HL-60 (cell line): Measurements from ENCODE around the gene HACD1.

ENCODE experiments used
- CTCF ChIP-seq: IDR thresholded peaks from one replicate; pipeline ENCODE4 v1.5.1; 2011; ENCODE audit warnings: low read length, control low read depth, inconsistent platforms; ENCODE audit not compliant: insufficient read depth
- GABPA ChIP-seq: IDR thresholded peaks from 2 replicates; pipeline ENCODE4 v1.6.1; 2012; ENCODE audit warnings: low read depth
- POLR2AphosphoS5 ChIP-seq: IDR thresholded peaks from 2 replicates; pipeline ENCODE4 v1.6.1; 2012; ENCODE audit warnings: low read depth
- REST ChIP-seq: IDR thresholded peaks from 2 replicates; pipeline ENCODE4 v1.6.1; 2012; ENCODE audit warnings: low read depth; ENCODE audit not compliant: insufficient replicate concordance

- TF ChIP-seq CTCF (no peak), REST (no peak), POLR2AphosphoS5 (no peak), GABPA (no peak)
Measured at GRCh38 chr10:17655567-17656146, 38.5 kb upstream of the HACD1 start.
